Subcutaneous adipose tissue (tissue), 4 donors: ENCODE measurements around the gene CCDC112. TPM values are rescaled to one million over a fixed set of nuclear protein-coding genes. Genes with fewer than 3 reads are reported as not detected.

ENCODE experiments used
- CTCF ChIP-seq: fragments of 450-650 bp; IDR thresholded peaks from one replicate; pipeline ENCODE4 v1.5.1; 2016; ENCODE audit warnings: low read depth, mild to moderate bottlenecking, control low read depth, antibody characterized with exemption, moderate library complexity
- total RNA-seq, 4 donors: library from RNA; depleted of rRNA; stranded (reverse); fragments of >200 nt; gene quantifications; one replicate each; pipeline ENCODE4 v1.1.0, GENCODE V29; 2016

Gene CCDC112
- total RNA-seq, 4 donors from 2014 or later = 5.1 to 16.7 (median 14.5) TPM

DNA sequence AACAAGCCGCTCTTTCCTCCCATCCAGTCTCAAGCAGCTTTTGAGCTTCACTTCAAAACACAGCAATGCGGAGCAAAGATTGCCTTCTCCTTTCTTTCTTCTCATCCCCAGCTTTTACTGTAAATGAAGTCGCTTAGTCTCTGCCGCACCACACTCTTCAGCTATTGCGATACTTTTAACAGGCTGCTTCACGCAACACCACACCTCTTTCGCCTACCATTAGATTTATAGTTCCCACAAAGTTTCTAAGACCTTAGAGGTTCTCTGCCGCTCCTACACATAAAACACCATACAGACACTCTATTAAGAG lies 34.5 kb downstream of the CCDC112 start:
- no peak for TF ChIP-seq CTCF

GRCh38 chr5:115260248-115260647 lies 36.2 kb downstream of the CCDC112 start:
- no peak for TF ChIP-seq CTCF

DNA sequence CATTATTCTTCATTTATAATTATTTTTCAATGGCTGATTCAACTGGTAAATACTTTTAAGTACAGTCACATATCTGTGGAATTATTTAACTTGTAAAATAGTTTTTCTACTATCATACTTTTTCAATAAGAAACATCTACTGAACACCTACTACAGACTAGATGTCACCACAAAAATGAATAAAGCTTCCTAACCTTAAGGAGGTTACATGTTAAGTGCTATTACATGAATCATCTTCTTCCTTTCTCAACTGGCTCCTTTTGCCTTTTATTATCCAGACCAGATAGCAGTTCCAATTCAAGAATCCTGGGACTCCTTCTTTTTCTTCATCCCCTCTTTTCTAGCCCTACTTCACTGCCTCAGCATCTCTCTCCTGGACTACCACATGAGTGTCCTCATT lies 38.5 kb downstream of the CCDC112 start:
- TF ChIP-seq CTCF = no peak

DNA sequence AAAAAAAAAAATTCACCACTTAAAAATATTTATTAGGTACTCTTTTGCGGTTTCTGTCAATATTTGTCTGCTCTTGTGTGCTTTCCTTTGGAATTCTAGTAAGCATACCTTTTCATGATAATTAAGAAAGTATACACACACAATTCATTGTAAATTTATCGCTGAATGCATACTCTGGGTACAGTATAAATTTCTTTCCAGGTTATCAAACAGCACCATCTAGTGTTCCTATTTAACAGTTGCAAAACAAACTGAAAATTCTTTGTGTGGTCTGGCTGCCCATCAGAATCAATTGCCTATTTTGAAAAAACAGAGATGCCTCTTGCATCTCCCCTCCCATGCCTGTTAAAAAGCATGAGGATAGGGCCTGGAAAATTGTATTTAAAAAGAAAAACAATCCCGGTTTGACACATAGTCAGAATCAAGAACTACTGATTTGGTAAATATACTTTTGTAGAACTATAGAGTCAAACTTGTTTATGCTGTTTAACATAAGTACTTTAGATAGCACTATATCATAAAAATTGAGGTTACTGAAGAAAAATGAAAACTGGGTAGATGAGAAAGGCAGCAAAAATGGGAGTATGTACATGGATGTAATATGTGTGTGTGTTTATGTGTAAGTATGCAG lies 50.0 kb downstream of the CCDC112 start:
- TF ChIP-seq CTCF = no peak

DNA sequence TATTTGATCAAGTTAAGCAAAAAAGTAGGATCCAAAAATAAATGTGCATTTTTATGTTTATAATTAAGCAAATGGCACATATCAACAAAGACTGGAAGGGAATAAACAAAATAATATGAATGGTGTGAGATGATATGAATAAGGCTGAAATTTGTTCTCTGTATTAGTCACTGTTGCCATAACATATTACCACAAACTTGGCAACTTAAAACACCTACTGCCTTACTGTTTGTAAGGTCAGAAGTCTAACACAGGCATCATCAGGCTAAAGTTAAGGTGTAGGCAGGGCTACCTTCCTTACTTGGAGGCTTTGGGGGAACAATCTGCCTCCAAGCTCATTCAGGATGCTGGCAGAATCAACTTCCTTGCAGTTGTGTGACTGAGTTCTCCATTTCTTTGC lies 53.0 kb downstream of the CCDC112 start:
- no peak for TF ChIP-seq CTCF

GRCh38 chr5:115241881-115242642 lies 54.4 kb downstream of the CCDC112 start:
- no peak for TF ChIP-seq CTCF

GRCh38 chr5:115237066-115237465 lies 59.4 kb downstream of the CCDC112 start:
- TF ChIP-seq CTCF = no peak
